HG03025 (cell line): ENCODE results near the gene ING5.
"Not testable (repeated sequence)": the region's sequence is repeated elsewhere in the genome, so short reads cannot be mapped to it uniquely, and the experiment has no call there.

ENCODE experiments used
- ATAC-seq: cut with Tn5 transposase; IDR thresholded peaks from one replicate; pipeline ENCODE4 v1.9.1; 2021; ENCODE audit warnings: mild to moderate bottlenecking, moderate library complexity; ENCODE audit not compliant: unreplicated experiment, low FRiP score

Gene ING5

DNA sequence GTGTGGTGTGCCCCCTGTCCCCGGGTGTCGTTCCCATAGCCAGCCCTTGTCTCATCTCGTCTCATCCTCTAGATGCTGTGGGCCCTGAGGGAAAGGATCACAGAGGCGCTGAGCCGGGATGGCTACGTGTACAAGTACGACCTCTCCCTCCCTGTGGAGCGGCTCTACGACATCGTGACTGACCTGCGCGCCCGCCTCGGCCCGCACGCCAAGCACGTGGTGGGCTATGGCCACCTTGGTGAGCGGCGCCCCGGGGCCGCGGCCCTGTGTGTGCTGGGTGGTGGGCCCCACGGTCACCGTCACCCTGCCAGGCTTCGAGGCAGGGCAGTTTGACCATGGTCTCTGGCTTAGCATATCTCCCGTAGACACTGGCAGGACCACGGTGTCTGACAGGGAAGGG is 53.9 kb downstream of the ING5 start:
- ATAC-seq = no peak

DNA sequence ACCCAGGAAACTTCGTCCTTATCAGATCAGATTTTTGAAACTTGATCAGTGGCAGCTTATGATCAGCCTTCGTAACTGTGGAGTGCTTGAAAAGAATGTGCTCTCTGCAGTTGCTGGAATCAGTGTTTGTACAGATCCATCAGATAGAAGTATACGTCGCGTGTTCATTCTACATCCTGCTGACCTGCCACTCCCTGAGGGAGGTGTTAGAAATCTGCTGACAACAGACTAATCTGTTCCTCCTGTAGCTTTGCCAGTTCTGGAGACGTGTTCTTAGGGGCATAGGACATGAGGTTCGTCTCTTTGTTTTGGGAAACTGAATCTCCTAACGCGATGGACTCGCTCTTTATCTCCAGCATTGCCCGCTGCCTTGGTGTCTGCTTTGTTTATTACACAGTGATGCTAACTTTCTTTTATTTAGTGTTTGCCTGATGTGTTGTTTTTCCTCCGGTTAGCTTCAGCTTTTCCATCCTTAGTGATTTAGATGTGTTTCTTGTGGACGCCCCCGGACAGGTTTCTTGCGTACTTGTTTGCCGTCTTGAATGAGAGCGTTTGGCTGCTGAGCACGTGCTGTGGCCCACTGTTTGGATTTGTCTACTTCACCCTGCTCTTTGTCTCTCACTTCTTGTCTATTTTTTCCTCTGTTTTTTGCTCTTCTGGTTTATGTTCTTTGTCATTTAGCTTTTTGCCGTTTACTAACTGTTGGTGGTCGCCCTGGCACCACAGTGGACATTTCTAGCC is 57.4 kb downstream of the ING5 start:
- no peak for ATAC-seq

DNA sequence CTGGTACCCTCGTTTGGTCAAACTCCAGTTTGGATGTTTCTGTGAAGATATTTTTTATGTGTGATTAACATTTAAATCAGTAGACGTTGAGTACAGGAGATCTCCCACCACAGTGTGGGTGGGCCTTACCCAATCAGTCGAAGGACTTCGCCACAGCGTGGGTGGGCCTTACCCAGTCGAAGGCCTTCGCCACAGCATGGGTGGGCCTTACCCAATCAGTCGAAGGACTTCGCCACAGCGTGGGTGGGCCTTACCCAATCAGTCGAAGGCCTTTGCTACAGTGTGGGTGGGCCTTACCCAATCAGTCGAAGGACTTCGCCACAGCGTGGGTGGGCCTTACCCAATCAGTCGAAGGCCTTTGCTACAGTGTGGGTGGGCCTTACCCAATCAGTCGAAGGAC is 58.1 kb downstream of the ING5 start:
- not testable (repeated sequence) for ATAC-seq

DNA sequence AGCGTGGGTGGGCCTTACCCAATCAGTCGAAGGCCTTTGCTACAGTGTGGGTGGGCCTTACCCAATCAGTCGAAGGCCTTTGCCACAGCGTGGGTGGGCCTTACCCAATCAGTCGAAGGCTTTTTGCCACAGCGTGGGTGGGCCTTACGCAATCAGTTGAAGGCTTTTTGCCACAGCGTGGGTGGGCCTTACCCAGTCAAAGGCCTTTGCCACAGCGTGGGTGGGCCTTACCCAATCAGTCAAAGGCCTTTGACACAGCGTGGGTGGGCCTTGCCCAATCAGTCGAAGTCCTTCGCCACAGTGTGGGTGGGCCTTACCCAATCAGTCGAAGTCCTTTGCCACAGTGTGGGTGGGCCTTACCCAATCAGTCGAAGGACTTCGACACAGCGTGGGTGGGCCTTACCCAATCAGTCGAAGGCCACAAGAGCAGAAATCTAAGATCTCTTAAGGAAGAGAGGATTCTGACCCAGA is 58.5 kb downstream of the ING5 start:
- ATAC-seq = no peak

DNA sequence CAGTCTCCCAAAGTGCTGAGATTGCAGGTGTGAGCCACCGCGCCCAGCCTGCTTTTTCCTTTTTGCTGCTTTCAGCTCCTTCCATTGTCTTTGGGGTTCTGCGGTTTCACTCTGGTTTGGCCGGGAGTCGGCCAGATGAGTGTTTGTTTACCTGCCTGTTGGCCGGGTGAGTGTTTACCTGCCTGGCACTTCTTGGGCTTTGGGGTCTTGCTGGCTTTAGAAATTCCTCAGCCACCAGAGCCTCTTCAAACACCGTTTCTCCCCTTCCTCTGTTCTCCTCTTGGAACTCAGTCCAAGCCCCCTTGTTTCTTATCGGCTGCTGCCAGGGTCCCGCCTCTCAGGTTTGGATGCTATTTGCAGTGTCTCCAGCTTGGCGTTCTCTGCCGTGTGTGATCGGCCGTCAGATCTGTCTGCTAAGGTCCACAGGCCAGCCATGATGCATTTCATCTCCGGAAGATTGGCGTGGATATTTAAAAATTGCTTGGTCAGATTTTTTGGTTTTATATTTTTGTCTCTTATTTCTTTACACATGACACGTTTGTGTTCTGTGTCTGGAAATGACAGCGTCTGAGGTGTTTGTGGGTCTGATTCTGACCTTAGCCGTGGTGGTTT is 60.6 kb downstream of the ING5 start:
- no peak for ATAC-seq

DNA sequence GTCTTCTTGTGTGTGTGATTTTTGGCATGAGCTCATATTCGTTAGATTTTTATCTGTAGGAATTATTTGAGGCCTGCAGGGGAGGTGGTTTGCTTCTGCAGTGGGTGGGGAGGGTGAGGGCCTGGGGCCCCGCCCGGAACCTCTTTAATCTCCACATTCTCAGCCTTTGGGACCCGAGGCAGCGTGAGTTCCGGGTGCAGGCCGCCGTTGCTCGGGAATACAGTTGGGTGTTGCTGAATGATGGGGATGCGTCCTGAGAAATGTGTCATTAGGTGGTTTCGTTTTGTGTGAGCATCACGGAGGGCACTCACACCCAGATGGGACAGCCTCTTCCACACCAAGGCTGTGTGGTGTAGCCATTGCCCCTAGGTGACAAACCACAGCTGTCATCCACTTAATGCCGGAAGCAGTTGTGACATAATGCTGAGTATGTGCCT is 61.1 kb downstream of the ING5 start:
- ATAC-seq = no peak

DNA sequence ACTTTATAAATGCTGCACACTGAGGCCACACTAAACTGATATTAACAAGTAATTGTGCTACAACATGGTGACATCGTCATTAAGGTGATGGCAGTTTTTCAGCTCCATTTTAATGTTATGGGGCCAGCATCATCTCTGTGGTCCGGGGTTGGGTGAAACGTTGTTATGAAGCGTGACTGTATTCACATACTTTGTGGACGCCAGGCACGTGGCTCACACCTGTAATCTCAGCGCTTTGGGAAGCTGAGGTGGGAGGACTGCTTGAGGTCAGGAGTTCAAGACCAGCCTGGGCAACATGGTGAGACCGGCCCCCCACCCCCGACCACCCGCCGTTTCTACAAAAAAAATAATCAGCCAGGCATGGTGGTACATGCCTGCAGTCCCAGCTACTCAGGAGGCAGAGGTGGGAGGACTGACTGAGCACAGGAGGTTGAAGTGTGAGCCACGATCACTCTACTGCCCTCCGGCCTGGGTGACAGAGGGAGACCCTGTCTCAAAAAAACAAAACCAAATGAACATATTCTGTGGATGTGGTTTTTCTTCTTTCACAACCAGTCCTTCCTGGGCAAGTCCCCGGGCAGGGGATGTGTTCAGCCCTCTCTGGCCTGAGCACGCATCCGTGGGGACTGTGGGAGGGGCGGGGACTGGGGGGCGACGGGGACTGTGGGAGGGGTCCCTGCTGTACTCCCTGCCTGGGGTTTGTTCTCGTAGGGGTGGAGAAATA is 61.9 kb downstream of the ING5 start:
- no peak for ATAC-seq

DNA sequence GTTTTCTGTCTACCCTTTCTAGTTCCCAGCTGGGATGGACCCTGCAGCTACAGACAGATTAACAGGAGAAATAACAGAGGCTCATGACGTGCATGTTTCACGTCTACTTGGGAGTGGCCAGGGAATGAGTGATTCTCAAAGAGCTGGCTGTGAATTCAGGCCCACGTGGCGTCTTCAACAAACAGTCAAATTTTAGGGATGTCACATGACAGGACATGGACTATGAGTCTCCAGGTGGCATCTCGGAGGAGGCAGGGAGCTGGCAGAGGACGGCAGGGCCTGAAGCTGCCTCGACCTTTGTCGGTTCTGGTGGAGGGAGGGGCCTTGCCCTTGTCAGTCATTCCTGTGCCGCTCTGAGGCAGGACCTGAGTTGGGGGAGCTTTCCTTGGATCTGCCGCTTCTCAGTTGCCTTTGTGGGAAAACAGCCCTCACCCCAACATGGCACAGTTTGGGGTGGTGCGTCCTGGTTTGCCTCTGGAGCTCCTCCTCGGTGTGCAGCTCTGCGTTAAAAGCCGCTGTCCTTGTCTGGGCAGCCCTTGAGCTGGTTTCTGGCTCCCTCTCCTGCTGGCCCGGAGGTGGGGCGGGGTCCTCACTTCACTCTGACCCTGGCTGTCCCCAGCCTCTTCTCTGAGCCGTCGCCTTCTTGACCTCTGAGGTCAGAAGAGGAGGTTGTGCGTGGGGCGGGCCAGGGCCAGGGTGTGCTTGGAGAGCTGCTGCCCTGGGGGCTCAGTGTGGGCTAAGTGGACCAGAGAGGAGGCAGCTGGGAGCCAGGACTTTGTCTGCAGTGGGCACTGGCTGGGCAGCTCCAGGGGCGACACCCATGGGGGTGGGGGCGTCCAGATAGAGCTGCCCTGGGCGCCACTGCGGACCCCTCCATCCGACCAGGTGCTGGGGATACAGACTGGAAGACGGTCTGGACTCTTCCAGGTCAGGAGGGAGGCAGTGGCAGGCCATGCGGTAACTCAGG is 62.7 kb downstream of the ING5 start:
- no peak for ATAC-seq

DNA sequence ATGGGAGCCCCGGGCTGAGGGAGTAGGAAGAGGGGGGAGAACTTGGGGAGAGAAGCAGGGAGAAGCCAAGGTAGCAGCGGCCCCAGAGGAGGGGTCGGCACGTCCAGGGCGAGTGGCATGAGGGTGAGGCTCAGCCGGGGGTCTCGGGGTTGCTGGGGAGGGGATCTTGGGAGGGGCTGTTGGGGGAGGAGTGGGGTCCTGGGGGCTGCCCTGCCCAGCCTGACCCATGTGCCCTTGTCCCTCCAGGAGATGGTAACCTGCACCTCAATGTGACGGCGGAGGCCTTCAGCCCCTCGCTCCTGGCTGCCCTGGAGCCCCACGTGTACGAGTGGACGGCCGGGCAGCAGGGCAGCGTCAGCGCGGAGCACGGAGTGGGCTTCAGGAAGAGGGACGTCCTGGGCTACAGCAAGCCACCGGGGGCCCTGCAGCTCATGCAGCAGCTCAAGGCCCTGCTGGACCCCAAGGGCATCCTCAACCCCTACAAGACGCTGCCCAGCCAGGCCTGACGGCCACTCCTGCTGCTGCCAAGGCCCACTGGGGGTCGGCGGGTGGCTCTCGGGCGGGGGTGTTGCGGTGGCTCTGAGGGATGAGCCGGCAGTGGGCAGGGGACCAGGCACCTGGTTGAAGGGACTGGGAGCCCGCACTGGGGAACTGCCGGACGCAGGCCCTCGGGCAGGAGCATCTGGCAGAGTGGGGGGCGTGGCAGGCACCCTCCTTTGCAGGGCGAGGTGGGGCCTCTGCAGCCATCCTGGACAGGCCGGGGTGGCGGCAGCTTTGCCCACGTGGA is 65.8 kb downstream of the ING5 start:
- no peak for ATAC-seq

DNA sequence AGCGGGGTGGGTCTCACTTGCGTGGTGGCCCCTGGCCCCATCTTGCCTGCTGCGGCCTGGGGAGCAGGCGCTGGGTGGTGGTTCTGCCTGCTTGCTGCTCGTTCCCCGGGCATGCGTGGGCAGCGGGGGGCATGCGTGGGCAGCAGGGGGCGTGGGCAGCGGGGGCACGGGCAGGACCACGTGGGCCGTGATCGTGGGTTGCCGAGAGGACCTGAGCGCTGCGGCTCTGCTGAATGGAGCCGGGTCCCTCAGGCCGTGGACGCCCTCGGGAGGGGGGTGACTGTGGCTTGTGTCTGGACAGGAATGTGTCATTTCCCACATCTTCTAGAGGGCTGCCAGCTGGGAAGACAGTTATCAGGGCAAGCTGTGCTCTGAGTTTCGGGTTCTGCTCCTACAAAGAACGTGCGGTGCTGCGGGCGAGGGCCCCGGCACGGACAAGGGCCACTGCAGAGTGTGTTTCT is 66.4 kb downstream of the ING5 start:
- ATAC-seq = no peak

DNA sequence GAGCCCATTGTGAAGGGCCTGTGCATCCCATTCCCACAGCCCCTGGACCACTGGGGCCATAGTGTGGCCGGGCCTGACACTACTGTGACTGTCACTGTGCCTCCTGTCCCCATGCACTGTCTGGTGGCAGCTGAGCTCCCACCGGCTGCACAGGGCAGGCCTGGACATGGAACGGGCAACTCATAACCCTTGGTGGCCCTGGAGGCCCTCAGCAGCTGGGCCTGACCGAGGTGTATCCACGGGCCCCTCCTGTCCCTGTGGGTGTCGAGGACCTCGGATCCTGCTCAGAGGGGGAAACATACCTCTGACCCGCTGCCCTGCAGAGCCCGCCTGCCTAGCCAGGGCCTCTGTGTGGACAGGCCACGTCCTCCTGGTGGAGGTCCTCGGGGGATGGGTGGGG is 67.0 kb downstream of the ING5 start:
- no peak for ATAC-seq

DNA sequence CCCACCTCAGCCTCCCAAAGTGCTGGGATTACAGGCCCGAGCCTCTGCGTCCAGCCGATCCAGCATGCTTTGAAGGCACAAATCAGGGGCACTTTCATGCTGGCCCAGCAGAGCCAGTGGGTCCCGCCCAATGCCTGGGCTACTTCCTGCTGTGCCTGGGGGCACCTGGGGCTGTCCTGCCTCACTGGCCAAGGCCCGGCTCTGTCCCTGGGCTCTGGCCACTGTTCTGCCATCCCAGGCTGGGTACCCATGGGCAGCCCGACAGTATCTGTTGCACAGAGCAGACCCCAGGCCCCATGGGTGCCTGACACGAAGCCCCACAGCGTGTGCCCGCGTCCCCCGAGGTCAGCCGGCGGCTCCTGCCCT is 68.0 kb downstream of the ING5 start:
- ATAC-seq = no peak

DNA sequence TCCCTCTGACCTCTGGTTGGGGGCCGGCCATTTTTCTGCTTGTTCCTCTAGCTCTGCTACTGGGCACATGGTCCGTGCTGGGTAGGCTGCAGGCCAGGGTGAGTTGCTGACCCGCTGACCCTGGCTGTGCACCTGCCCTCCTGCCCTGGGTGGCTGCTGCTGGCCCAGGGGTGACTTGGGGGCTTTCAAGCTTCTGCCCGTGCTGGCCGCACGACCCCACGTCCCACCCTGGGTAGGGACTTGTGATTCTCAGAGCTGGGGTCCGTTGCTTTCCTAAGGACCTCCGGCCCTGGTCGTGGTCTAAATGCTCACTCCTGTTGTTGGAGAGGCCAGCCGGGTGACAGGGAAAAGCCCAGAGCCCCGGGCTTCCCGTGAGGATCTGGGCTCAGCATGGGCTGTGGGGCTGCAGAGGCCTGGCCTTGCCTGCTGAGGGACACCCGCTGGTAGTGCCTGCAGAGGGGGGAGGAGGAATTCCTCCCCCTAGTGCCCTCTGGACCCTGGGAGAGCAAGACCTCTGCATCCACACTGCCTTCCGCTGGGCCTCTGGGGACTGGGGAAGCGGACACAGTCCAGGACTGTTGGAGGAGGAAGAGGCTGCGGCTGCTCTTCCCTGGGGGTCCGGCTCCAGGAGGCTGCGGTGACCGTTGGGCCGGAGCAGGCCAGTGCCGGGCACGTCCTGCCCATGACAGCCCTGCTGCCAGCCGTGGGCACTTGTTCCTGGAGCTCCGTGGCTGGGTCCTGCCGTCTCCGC is 68.5 kb downstream of the ING5 start:
- no peak for ATAC-seq

DNA sequence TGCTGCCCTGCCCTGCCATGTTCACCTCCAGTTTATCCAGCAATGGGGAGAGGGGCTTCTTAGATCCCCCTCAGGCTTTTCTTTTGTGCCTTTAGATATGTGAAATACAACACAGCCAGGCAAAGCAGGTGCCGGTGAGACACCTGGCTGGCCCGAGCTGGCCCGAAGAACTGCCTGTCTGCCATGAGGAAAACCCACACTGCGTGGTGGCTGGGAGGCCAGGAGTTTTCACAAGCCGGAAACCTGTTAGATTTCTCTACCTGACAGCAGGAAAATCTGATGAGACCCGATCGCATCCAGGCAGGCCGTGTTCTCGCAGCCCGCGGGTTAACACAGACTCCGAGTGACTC is 69.1 kb downstream of the ING5 start:
- no peak for ATAC-seq

DNA sequence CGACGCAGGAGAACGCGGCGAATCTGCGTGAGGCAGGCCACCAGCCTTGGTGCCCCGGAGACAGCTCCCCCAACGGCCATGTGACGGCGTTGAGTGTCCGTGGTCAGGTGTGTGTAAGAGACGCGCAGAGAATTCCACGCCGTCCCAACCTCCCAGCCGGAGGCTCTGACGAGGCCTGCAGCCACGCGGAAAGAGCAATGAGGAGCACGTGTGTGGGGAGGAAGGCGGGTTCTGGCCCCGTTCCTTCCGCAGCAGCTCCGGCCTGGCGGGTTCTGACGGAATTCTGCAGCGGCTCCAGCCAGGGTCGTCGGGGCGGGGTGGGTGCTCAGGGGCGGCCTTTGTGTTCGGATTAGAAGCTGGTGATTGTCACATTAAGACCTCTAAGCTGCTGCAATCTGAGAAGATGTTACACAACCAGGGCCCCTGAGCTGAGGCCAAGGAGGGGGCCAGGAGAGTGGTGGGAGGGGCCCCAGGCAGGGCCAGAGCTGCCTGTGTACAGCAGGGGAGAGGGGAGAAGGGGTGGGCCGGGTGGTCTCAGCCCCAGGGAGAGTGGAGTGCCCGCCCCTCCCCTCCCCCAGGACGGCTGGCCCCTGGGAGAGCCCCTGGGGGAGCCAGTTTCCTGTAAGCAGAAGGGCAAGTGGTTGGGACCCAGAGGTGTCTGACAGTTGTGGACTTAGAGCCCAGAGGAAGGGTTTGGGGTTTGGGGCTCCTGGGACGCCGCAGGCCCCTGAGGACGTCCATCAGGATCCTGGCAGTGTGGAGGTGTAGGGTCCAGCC is 69.6 kb downstream of the ING5 start:
- ATAC-seq = no peak

DNA sequence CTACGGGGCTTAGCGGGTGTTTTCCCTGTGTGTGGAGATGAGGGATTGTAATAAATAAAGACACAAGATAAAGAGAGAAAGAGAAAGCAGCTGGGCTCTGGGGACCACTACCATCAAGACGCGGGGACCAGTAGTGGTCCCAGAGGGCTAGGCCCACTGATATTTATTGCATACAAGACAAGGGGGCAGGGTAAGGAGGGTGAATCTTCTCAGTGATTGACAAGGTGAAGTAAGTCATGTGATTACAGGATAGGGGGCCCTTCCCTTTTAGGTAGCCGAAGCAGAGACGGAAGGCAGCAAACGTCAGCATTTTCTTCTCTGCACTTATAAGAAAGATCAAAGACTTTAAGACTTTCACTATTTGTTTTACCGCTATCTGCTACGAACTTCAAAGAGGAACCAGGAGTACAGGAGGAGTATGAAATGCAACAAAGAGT is 70.2 kb downstream of the ING5 start:
- no peak for ATAC-seq

DNA sequence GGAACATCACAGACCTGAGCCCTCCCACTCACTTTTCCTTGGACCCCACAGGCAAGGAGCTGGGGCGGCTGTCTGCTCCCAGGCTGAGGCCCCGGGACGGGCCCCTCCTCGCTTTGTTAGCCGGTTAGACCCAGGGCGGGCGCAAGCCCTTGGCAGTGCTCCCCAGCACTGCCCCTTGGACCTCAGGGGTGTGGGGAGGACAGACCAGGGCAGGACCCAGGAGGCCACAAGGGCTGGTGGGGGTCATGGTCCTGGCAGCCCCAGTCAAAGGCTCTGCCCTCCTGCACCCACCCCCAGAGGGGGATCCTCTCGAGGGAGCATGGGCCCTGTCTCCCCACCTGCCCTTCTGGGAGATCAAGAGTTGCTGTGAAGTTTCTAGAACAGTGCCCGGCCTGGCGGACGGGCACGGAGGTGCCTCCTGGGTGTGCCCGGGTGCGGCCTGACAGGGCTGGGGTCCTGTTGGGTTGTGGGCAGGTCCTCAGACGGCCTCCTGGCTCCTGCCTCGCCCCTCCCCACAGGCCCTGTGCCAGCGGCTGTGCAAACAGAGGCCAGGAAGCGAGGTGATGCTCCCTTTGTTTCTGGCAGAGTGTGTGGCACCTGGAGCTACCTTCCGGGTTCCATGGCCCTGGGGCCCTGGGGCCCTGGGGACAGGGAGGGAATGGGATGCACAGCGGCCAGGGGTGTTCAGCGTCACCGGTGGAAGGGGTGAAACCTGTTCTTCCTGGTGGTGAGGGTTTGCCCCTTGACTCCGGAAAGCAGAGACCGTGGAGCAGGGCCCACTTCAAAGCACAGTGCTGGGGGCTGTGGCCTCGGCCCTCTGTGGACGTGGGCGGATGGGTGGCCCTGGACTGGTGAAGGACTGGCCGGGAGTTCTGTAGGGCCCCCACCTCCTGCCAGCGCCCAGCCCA is 71.9 kb downstream of the ING5 start:
- no peak for ATAC-seq
